ENCODE data around the gene MEGF11. TPM values are rescaled to one million over a fixed set of nuclear protein-coding genes. Genes with fewer than 3 reads are reported as not detected.

MEGF11 gene
- polyA plus RNA-seq, 2 of the 4 experiments (the other 2 are of a cell fraction): 0.25 to 0.31 TPM

DNA sequence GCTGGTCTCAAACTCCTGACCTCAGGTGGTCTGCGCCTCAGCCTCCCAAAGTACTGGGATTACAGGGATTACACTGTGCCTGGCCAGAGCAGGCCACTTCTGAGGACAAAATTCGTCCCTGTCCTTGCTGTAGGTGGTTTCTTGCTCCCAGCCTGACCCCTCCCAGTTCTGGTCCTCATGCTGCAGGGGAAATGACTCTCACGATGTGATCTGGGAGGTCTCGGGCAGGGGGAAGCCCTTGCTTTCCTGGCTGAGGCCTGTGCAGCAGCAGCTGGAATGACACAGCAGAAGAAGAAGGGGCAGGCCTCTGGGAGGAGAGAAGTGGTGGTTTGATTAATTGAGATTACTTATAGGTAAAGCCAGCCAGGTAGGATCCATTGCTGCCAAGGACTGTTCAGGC is 39.3 kb downstream of the MEGF11 start:
- DNase-seq (ENCODE audit: low read depth in 1 of 2, low spot score in 1 of 2): no peak
- ChIA-PET CTCF (interaction anchor here (0.7 kb wide), 1 partner anchor 134 kb away, joined by 3 read pairs; no protein-coding TSS in a partner anchor), POLR2A (no interaction called here)
- Histone ChIP-seq H3K4me1 (no peaks in the 10 kb centered on the region), H3K27ac (no peak overlapping the region), H3K9me3 (no peaks in the 10 kb centered on the region), H3K4me2 (no peak overlapping the region), H3K4me3 (no peak overlapping the region)
- no peak for ATAC-seq
- TF ChIP-seq, protein P1, sequence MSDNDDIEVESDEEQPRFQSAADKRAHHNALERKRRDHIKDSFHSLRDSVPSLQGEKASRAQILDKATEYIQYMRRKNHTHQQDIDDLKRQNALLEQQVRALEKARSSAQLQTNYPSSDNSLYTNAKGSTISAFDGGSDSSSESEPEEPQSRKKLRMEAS (IDR thresholded peaks at IDR 0.05): no peak
- TF ChIP-seq HEYL (CRISPR knock-in tag; IDR thresholded peaks at IDR 0.05) (no peak), NPAS2 (CRISPR knock-in tag; IDR thresholded peaks at IDR 0.05; ENCODE audit: borderline replicate concordance) (no peak), TFCP2L1 (CRISPR knock-in tag; IDR thresholded peaks at IDR 0.05) (no peak), KDM5A (IDR thresholded peaks at IDR 0.05) (no peak), ZNF302 (CRISPR knock-in tag; IDR thresholded peaks at IDR 0.05) (no peak), CBX8 (IDR thresholded peaks at IDR 0.05) (no peak)
- TF ChIP-seq, protein P2, sequence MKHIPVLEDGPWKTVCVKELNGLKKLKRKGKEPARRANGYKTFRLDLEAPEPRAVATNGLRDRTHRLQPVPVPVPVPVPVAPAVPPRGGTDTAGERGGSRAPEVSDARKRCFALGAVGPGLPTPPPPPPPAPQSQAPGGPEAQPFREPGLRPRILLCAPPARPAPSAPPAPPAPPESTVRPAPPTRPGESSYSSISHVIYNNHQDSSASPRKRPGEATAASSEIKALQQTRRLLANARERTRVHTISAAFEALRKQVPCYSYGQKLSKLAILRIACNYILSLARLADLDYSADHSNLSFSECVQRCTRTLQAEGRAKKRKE (CRISPR knock-in tag; IDR thresholded peaks at IDR 0.05; ENCODE audit: low read depth): no peak
- no peak for FAIRE-seq
- whole genome bisulfite sequencing (ENCODE audit: missing lambda C conversion rate): 72% methylated on average over 4 of the region's 4 CpGs

- H3K9me3 ChIP-seq: no peaks in the 10 kb centered on the region
- H3K4me2 ChIP-seq: no peak overlapping the region
- no peaks in the 10 kb centered on the region for H3K4me1 ChIP-seq
- ATAC-seq (no peak), FAIRE-seq (no peak), DNase-seq (ENCODE audit: low read depth in 1 of 2, low spot score in 1 of 2) (no peak)
- ChIA-PET POLR2A (no interaction called here), CTCF (interaction anchor here (0.8 to 1.5 kb wide), 4 partner anchors 9 to 492 kb away, joined by 3 to 4 read pairs (median 3); no protein-coding TSS in a partner anchor)
- TF ChIP-seq BHLHE40 (IDR thresholded peaks at IDR 0.05; ENCODE audit: low read depth, low read length): no peak
- H3K4me3 ChIP-seq: no peak overlapping the region
- no peak overlapping the region for H3K27ac ChIP-seq
- WGBS (ENCODE audit: missing lambda C conversion rate): 94% methylated on average over 5 of the region's 5 CpGs
Measured at GRCh38 chr15:66212563-66212921, 41.0 kb downstream of the MEGF11 start.

DNA sequence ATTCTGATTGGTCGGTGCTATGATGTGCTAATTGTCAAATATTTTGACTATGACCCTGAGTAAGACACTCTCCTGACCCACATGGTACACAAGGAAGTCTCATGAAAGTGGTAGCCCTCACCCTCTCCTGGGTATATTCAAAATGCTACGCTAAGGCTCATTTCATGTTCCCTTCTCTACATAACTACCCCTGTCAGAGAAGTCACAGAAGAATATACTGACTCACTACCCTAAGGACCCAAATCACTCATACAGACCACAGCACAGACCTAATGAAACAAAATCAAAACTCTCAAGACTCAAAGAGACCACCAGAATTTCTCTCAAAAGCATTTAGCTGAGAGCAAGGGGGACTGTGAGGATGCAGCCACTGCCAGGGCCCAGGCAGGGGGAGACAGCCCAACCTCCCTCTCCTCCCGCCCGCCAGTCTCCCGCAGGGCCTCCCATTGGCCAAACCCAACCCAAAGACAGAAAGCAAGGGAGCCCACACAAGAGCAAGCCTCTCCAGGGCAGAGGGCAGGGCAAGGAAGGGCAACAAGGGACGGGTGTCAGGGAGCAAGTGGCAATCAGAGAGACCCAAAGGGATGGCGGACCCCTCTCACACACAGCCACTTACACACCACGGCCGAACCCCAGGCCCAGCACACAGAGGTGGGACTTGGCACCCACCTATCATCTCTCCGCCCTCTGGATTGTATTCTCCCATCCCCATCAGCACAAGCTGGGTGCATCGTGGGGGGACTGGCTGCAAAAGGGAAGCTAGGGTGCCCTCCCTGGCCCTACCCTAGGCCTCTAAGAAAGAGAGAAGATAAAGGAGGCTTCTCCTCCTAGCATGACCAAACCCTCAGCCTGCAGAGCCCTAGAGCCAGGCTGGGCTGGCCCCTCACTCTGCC is 41.6 kb downstream of the MEGF11 start:
- ATAC-seq: no peak
- Histone ChIP-seq H3K27ac (no peak overlapping the region), H3K9me3 (no peaks in the 10 kb centered on the region), H3K4me1 (no peaks in the 10 kb centered on the region), H3K4me2 (no peak overlapping the region), H3K4me3 (no peak overlapping the region)
- CTCF ChIA-PET: interaction anchor here (0.8 to 1.5 kb wide), 2 partner anchors 9 to 20 kb away, joined by 3 to 4 read pairs; no protein-coding TSS in a partner anchor
- POLR2A ChIA-PET: no interaction called here
- FAIRE-seq: no peak
- 84% methylated on average over 11 of the region's 11 CpGs for WGBS (ENCODE audit: missing lambda C conversion rate)
- no peak for DNase-seq (ENCODE audit: low read depth in 1 of 2, low spot score in 1 of 2)
- no peak for TF ChIP-seq CBX8 (IDR thresholded peaks at IDR 0.05)
- TF ChIP-seq RARB (CRISPR knock-in tag; IDR thresholded peaks at IDR 0.05): no peak

- no peak for DNase-seq (ENCODE audit: low read depth in 1 of 2, low spot score in 1 of 2)
- POLR2A ChIA-PET: no interaction called here
- CTCF ChIA-PET: no interaction called here
- WGBS (ENCODE audit: missing lambda C conversion rate): 70% methylated on average over 4 of the region's 4 CpGs
- ATAC-seq: no peak
- Histone ChIP-seq H3K4me1 (no peaks in the 10 kb centered on the region), H3K4me3 (no peak overlapping the region), H3K27ac (no peak overlapping the region), H3K4me2 (no peak overlapping the region), H3K9me3 (no peaks in the 10 kb centered on the region)
- TF ChIP-seq HOXA7 (CRISPR knock-in tag; IDR thresholded peaks at IDR 0.05) (no peak), PBX3 (IDR thresholded peaks at IDR 0.05) (no peak), CBX8 (IDR thresholded peaks at IDR 0.05) (no peak), ELK1 (IDR thresholded peaks at IDR 0.05; ENCODE audit: low read depth, low read length) (no peak)
- FAIRE-seq: no peak
Measured at GRCh38 chr15:66210684-66211083, 42.9 kb downstream of the MEGF11 start.
